Tongue (tissue), 2 donors: Measurements from ENCODE around the gene CUX1. TPM values are rescaled to one million over a fixed set of nuclear protein-coding genes. Genes with fewer than 3 reads are reported as not detected.
"Not testable (repeated sequence)": the region's sequence is repeated elsewhere in the genome, so short reads cannot be mapped to it uniquely, and the experiment has no call there.

Experiments used
- DNase-seq: peaks from one replicate; pipeline ENCODE4 v3.0.0-alpha.2; 2015
- total RNA-seq: library from RNA; depleted of rRNA; stranded (reverse); fragments of >200 nt; gene quantifications from one replicate; pipeline ENCODE4 v1.2.3, GENCODE V29; 2014

CUX1 gene
- total RNA-seq, 1 donor from 2014 or later = 123 TPM

DNA sequence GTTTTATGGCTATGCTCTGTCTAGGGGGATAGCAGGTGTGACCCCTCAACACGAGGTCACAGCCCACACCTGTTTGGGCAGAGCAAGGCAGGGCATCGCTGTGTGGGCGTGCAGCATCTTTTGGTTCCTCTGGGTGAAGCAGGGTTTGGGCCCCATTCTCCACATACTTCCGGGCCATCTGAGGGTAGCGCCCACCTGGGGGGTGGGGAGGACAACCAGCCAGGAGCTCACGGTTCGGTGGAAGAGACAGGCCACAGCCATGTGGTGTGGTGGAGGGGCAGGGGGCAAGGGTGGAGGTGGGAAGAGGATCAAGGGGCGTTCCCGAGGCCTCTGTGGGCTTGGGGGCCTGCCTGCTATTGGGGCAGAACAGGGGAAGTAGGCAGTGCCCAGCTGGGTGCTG lies 471.6 kb downstream of the CUX1 start:
- DNase-seq = no peak

GRCh38 chr7:102291056-102291915 lies 473.9 kb downstream of the CUX1 start:
- DNase-seq = no peak

- DNase-seq = no peak
Observed at GRCh38 chr7:102291916-102292267, 474.5 kb downstream of the CUX1 start.

- no peak for DNase-seq
Observed at GRCh38 chr7:102292813-102293798, 475.7 kb downstream of the CUX1 start.

GRCh38 chr7:102294589-102294988 lies 477.2 kb downstream of the CUX1 start:
- no peak for DNase-seq

DNA sequence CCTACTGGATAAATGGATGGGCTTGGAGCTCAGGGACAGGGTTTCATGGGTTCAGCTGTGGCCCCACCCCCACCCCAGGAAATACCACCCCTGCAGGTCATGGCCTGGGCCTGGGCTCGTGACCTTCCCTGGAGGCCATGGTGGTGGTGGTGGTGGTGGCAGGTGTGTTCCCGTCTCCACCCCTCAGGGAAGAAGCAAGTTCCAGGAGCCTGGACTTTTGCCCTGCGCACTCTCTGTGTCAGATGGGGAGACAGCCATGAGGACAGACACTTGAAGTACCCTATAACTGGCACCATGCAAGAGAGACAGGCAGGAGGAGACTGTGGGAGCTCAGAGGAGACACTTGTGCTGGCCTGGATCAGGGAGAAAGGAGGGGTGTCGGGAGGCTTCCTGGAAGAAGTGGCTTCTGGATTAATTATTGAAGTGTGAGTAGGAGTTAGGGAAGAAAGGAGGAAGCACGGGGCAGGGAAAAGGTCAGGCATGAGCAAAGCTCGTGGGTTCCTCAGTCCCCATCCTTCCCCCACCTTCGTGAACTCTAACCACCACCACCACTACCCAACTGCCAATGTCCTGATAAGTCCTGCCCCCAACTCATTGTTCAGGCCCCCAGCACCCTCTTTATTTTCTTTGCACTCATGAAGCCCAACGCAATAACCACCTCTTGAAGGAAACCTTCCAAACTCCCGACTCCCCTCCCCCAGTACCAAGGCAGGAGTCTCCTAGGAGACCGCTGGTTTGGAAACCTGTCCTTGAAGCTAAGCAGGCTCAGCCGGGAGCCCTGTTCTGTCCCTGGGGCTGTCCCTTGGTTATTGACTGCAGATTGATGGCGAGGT lies 478.1 kb downstream of the CUX1 start:
- DNase-seq = no peak

GRCh38 chr7:102296179-102296438 lies 478.7 kb downstream of the CUX1 start:
- DNase-seq = no peak

DNA sequence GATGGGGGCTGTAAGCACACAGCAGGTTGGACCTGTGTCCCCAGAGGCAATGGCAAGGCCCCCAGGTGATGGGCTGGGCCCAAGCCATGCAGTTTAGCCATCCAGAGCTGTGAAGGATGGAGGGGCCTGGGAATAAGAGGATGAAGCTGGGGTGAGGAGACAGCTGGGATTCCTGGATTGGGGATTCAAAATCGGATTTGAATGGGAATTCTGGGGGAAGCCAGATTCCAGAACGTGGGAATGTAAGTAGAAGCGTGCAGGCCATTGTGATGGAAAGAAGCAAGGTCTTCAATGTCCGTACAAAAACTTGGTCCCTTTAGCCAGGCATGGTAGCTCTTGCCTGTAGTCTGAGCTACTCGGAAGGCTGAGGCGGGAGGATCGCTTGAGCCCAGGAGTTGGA lies 479.1 kb downstream of the CUX1 start:
- DNase-seq = no peak

DNA sequence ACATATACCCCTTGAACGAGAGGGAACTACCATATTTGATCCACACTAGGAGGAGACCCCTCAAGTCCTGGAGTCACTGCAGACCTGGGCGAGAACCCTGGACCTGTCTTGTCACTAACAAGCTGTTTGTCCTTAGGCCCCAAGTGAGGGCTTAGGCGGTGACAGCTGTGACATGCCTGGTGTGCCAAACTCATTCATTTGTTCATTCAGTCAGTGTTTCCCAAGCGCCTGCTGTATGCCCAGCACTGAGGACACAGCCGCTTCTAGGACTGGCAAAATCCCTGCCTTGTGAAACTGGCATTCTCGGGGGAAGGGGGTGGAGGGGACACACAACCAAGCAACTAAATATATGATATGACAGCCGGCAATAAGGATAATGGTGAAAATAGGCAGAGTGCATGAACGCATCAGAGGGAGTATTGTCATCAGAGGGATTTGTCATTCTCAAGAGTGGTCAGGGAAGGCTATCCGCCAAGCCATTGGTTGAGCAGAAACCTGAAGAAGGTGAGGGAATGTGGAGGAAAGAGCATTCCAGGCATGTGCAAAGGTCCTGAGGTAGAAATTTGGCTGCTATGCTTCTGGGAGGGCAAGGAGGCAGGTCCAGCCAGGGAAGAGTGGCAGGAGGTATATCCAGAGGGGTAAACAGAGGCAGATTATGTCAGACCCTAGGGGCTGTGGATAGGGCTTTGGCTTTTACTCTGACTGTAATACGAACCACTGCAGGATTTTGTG lies 480.2 kb downstream of the CUX1 start:
- no peak for DNase-seq

DNA sequence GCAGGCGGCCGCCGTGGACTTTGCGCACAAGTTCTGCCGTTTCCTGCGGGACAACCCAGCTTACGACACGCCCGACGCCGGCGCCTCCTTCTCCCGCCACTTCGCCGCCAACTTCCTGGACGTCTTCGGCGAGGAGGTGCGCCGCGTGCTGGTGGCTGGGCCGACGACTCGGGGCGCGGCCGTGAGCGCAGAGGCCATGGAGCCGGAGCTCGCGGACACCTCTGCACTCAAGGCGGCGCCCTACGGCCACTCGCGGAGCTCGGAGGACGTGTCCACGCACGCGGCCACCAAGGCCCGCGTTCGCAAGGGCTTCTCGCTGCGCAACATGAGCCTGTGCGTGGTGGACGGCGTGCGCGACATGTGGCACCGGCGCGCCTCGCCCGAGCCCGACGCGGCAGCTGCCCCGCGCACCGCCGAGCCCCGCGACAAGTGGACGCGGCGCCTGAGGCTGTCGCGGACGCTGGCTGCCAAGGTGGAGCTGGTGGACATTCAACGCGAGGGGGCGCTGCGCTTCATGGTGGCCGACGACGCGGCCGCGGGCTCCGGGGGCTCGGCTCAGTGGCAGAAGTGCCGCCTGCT lies 483.3 kb downstream of the CUX1 start:
- DNase-seq = peak; percentile 77

DNA sequence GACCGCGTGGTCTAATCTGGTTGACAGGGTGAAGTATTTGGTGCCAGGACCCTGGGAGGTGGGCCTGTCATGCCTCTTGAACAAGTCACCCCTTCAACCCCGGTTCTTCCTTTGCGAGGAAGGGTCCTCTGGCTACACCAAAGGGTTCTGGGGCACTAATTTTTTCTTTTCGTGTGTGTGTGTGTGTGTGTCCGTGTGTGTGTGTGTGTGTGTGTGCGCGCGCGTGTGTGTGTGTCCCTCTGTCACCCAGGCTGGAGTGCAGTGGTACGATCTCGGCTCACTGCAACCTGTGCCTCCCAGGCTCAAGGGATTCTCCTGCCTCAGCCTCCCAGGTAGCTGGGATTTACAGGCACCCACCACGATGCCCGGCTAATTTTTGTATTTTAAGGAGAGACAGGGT lies 483.9 kb downstream of the CUX1 start:
- not testable (repeated sequence) for DNase-seq

GRCh38 chr7:102302025-102302424 lies 484.6 kb downstream of the CUX1 start:
- no peak for DNase-seq

DNA sequence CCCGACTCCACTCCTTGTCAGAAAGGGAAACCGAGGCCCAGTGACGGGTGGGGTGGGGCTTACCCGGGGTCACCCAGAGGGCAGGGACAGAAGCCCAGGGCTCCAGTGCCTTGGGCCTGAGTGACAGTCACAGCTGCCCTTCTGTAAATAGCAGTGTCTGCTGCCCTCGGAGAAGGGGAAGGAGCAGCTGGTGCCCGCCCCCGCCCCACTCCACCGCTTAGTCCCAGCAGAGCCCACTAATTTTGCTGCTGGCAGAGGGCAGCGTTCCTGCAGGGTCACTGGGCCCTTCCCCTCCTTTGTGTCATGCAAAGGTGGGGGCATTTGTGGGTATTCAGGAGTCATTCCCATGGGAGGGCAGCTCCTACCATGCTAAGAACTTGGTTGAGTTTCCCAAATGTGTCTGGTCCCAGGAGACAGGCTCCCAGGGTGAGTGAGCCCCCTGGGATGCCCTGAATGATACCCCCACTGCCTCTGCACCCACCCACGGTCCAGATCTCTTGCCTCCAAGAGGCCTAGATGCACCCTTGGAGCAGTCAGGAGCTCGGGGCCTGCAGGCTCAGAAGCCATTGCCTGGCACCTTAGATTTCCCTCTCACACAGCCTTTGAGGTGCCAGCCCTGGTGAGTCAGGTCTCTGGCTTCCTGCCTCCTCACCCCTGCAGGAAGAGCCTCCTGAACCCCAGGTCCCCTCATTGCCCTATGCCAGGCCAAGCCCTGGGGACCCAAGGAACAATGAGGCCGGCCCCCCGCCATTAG lies 486.4 kb downstream of the CUX1 start:
- peak; percentile 97 for DNase-seq

- peak; percentile 69 for DNase-seq
Observed at GRCh38 chr7:102304668-102305067, 487.2 kb downstream of the CUX1 start.

GRCh38 chr7:102305414-102306268 lies 488.2 kb downstream of the CUX1 start:
- no peak for DNase-seq

- DNase-seq = peak; percentile 62
Observed at GRCh38 chr7:102306916-102307677, 489.7 kb downstream of the CUX1 start.

- no peak for DNase-seq
Observed at GRCh38 chr7:102310414-102310815, 493.0 kb downstream of the CUX1 start.

GRCh38 chr7:102312317-102312716 lies 494.9 kb downstream of the CUX1 start:
- no peak for DNase-seq
